GM12878 (cell line): ENCODE measurements around the gene CDON. TPM values are rescaled to one million over a fixed set of nuclear protein-coding genes. Genes with fewer than 3 reads are reported as not detected.

ENCODE experiments used
- ATAC-seq: fragments of 200-7000 bp; cut with Tn5 transposase; 3 replicates; pipeline ENCODE4 v1.9.1; 2020; ENCODE audit warnings: mild to moderate bottlenecking, moderate library complexity
- BruUV-seq: library from RNA; stranded (reverse); fragments of 400-500 nt; replicated peaks from 2 replicates; lab custom pipeline; 2021; lab: Mats Ljungman, UMichigan
- CTCF ChIA-PET: fragments of 300-600 bp; sonication (Branson Sonifier 250); formaldehyde crosslinking; extraction: SDS; loops from one replicate; lab custom pipeline; 2021; ENCODE audit warnings: inconsistent platforms; lab: Yijun Ruan, JAX
- POLR2A ChIA-PET: fragments of 350-600 bp; formaldehyde crosslinking; extraction: SDS; loops from one replicate; lab custom pipeline; 2021; ENCODE audit warnings: inconsistent platforms; lab: Charles Lee
- RAD21 ChIA-PET: fragments of 300-600 bp; sonication (Branson Sonifier 250); formaldehyde crosslinking; loops from one replicate; lab custom pipeline; 2023; ENCODE audit warnings: antibody characterized with exemption; ENCODE audit not compliant: unreplicated experiment; lab: Charles Lee
- SMC1A ChIA-PET: fragments of 300-600 bp; sonication (Branson Sonifier 250); formaldehyde crosslinking; loops from one replicate; lab custom pipeline; 2023; ENCODE audit not compliant: unreplicated experiment, uncharacterized antibody; lab: Charles Lee
- DNase-seq: peaks from one replicate; pipeline ENCODE4 v3.0.0-alpha.2; 2011; ENCODE audit warnings: low read depth, low spot score
- FAIRE-seq: peaks from 3 replicates; lab custom pipeline; 2011; peaks lifted over from hg19 to GRCh38; lab: Jason Lieb, UNC
- H2AFZ ChIP-seq: 2 replicates; pipeline ENCODE4 v1.6.0; 2011; ENCODE audit warnings: low read depth, low read length, control low read depth; ENCODE audit not compliant: control insufficient read depth
- H3K27ac ChIP-seq: 2 replicates; pipeline ENCODE4 v1.5.1; 2011; ENCODE audit warnings: control low read depth; ENCODE audit not compliant: control insufficient read depth, insufficient read depth
- H3K27me3 ChIP-seq, 2 experiments: replicated peaks in 1 of 2; 2 replicates each; pipeline versions ENCODE4 v1.6.0 to v1.6.1; 2011; ENCODE audit warnings: low read length in 1 of 2; ENCODE audit not compliant: control insufficient read depth in 2 of 2, insufficient read depth in 2 of 2
- H3K36me3 ChIP-seq, 2 experiments: 2 replicates each; pipeline ENCODE4 v1.5.1; 2011; ENCODE audit warnings: low read length in 1 of 2; ENCODE audit not compliant: control insufficient read depth in 2 of 2, insufficient read depth in 2 of 2
- H3K4me1 ChIP-seq: 2 replicates; pipeline ENCODE4 v1.6.1; 2011; ENCODE audit warnings: mild to moderate bottlenecking, low read length, moderate library complexity, mixed read lengths; ENCODE audit not compliant: control insufficient read depth, insufficient read depth
- H3K4me2 ChIP-seq: 2 replicates; pipeline ENCODE4 v1.6.0; 2011; ENCODE audit warnings: control low read depth; ENCODE audit not compliant: control insufficient read depth, insufficient read depth
- H3K4me3 ChIP-seq: fragments of 200-600 bp; sonication (generic); 2 replicates; pipeline ENCODE4 v1.5.1; 2016
- H3K79me2 ChIP-seq: 2 replicates; pipeline ENCODE4 v1.6.0; 2011; ENCODE audit warnings: low read length; ENCODE audit not compliant: control insufficient read depth, insufficient read depth
- H3K9ac ChIP-seq: 2 replicates; pipeline ENCODE4 v1.8.0; 2011; ENCODE audit warnings: low read length, control low read depth, mixed read lengths; ENCODE audit not compliant: control insufficient read depth, insufficient read depth
- H3K9me3 ChIP-seq: replicated peaks from 3 replicates; pipeline ENCODE4 v1.5.1; 2011; ENCODE audit warnings: mild to moderate bottlenecking, low read length; ENCODE audit not compliant: control insufficient read depth, insufficient read depth
- H4K20me1 ChIP-seq: 2 replicates; pipeline ENCODE4 v1.6.0; 2011; ENCODE audit not compliant: control insufficient read depth, insufficient read depth
- CBX5 ChIP-seq: sonication (generic); IDR thresholded peaks from 2 replicates; pipeline ENCODE4 v1.6.1; 2016; ENCODE audit warnings: low read depth, moderate library complexity, mild to moderate bottlenecking, inconsistent platforms
- CUX1 ChIP-seq: IDR thresholded peaks from 2 replicates; pipeline ENCODE4 v1.6.1; 2012; ENCODE audit warnings: improper control_type of control experiment, low read depth, low read length; ENCODE audit not compliant: insufficient replicate concordance
- DPF2 ChIP-seq: fragments of 450-650 bp; IDR thresholded peaks from 2 replicates; pipeline ENCODE4 v1.6.1; 2017; ENCODE audit warnings: mild to moderate bottlenecking
- EGR1 ChIP-seq, 2 experiments: IDR thresholded peaks; 1 replicate in 1 of 2; 2 replicates in 1 of 2; pipeline ENCODE4 v1.6.1; 2011 to 2012; ENCODE audit warnings: low read depth in 2 of 2, low read length in 2 of 2, borderline replicate concordance in 1 of 2, mild to moderate bottlenecking in 1 of 2, moderate library complexity in 1 of 2
- IRF5 ChIP-seq: fragments of 450-650 bp; IDR thresholded peaks from 2 replicates; pipeline ENCODE4 v1.6.1; 2017; ENCODE audit warnings: borderline replicate concordance
- JUND ChIP-seq: IDR thresholded peaks from 2 replicates; pipeline ENCODE4 v1.6.1; 2012; ENCODE audit warnings: low read depth, mild to moderate bottlenecking, low read length, improper control_type of control experiment, moderate library complexity
- NR2C2 ChIP-seq: IDR thresholded peaks from 2 replicates; pipeline ENCODE4 v1.6.1; 2011; ENCODE audit warnings: borderline replicate concordance, low read depth; ENCODE audit not compliant: control insufficient read depth, insufficient read length
- RAD21 ChIP-seq: IDR thresholded peaks from 2 replicates; pipeline ENCODE4 v1.6.1; 2011; ENCODE audit warnings: mild to moderate bottlenecking, low read depth, low read length, moderate library complexity; ENCODE audit not compliant: insufficient read depth
- RBBP5 ChIP-seq: fragments of 200-600 bp; sonication (generic); conservative IDR thresholded peaks from 2 replicates; pipeline ENCODE4 v1.6.1; 2016
- SIN3A ChIP-seq: IDR thresholded peaks from 2 replicates; pipeline ENCODE4 v1.6.1; 2012; ENCODE audit warnings: low read depth, low read length, improper control_type of control experiment
- SMAD1 ChIP-seq: fragments of 450-650 bp; IDR thresholded peaks from 2 replicates; pipeline ENCODE4 v1.6.1; 2018; ENCODE audit warnings: mild to moderate bottlenecking, low read depth; ENCODE audit not compliant: partially characterized antibody
- SPI1 ChIP-seq: IDR thresholded peaks from 2 replicates; pipeline ENCODE4 v1.6.1; 2011; ENCODE audit warnings: low read depth, mild to moderate bottlenecking, low read length, moderate library complexity, borderline replicate concordance; ENCODE audit not compliant: insufficient read depth
- YY1 ChIP-seq: IDR thresholded peaks from 2 replicates; pipeline ENCODE4 v1.6.1; 2011; ENCODE audit warnings: low read depth, mild to moderate bottlenecking, low read length
- WGBS: methylation state at CpG from one replicate; pipeline ENCODE4 v1.1.6; 2016; ENCODE audit warnings: low lambda C conversion rate; ENCODE audit not compliant: insufficient replicate concordance, insufficient coverage; ENCODE audit errors: missing lambda C conversion rate; 5-methylcytosine and 5-hydroxymethylcytosine counted together
- in situ Hi-C: fragments of 300-500 bp; cut with MboI; formaldehyde crosslinking; loops from 9 replicates; pipeline ENCODE4 v1.14.3; 2018; ENCODE audit warnings: mixed read lengths
- intact Hi-C: fragments of 100-400 bp; cut with micrococcal nuclease; formaldehyde crosslinking; loops from one replicate; pipeline ENCODE4 v1.14.2; 2022; ENCODE audit not compliant: unreplicated experiment
- polyA plus RNA-seq, 11 experiments: library from polyadenylated mRNA; depleted of rRNA in 4 of 11; unstranded in 6 of 11; stranded (reverse) in 5 of 11; fragments of >200 nt; fragmentation: Nextera tagmentation in 4 of 11; fragmentation: Illumina TruSeq in 1 of 11; extraction: Ambion mirVana in 4 of 11; extraction: Trizol in 1 of 11; gene quantifications; 1 replicate in 1 of 11; 2 replicates in 10 of 11; pipeline versions ENCODE4 v1.2.1 to v1.2.3, GENCODE V29; 2011 to 2016; ENCODE audit warnings: inconsistent platforms in 2 of 11, missing spikeins in 2 of 11, low read depth in 1 of 11
- total RNA-seq, 4 experiments: library from RNA; depleted of rRNA in 3 of 4; stranded (reverse); fragments of >200 nt in 3 of 4; fragmentation: Illumina TruSeq in 1 of 4; extraction: Trizol in 1 of 4; gene quantifications; 2 replicates each; pipeline versions ENCODE4 v1.2.1 to v1.2.3, GENCODE V29; 2013 to 2021

Gene CDON
- total and polyA plus RNA-seq, 10 of the 15 experiments (the other 5 are each of a cell fraction or from before 2014, with no cell fraction given): 0.07 to 4.2 (median 0.36) TPM

GRCh38 chr11:125932301-125932700 is 130.4 kb downstream of the CDON start (continued):
- no peak for TF ChIP-seq NR2C2
- TF ChIP-seq SPI1: no peak

- intact Hi-C loops: no loop called here
- RAD21 ChIA-PET: interaction anchor here (0.6 to 1.3 kb wide), 3 partner anchors 95 to 262 kb away, joined by 3 to 5 read pairs (median 3); no protein-coding TSS in a partner anchor
Measured at GRCh38 chr11:125931668-125932067, 131.0 kb downstream of the CDON start.

More at GRCh38 chr11:125931668-125932067, 131.0 kb downstream of the CDON start:
- ChIA-PET SMC1A (interaction anchor here (0.8 to 2.7 kb wide), 3 partner anchors 9 to 262 kb away, joined by 3 to 10 read pairs (median 3); no protein-coding TSS in a partner anchor), POLR2A (interaction anchor here (0.6 kb wide), 1 partner anchor 130 kb away, joined by 3 read pairs; no protein-coding TSS in a partner anchor), CTCF (interaction anchor here (0.6 to 1.9 kb wide), 4 partner anchors 10 to 262 kb away, joined by 3 to 11 read pairs (median 6); no protein-coding TSS in a partner anchor)
- Histone ChIP-seq H2AFZ (no peak overlapping the region), H3K4me1 (no peaks in the 10 kb centered on the region), H3K27ac (no peak overlapping the region), H3K27me3 (no peaks in the 10 kb centered on the region; a peak in 1 of 4 replicates), H3K9ac (no peak overlapping the region), H3K79me2 (no peaks in the 10 kb centered on the region), H3K9me3 (no peaks in the 10 kb centered on the region), H3K36me3 (no peaks in the 10 kb centered on the region), H3K4me3 (no peak overlapping the region), H4K20me1 (no peaks in the 10 kb centered on the region), H3K4me2 (no peak overlapping the region)
- DNase-seq (no peak), FAIRE-seq (no peak), ATAC-seq (no peak)
- no TSS peak for BruUV-seq
- TF ChIP-seq EGR1 (IDR thresholded peaks at IDR 0.05; ENCODE audit: borderline replicate concordance in 1 of 2, low read depth in 2 of 2, low read length in 2 of 2) (no peak), CUX1 (no peak), SMAD1 (no peak), CBX5 (no peak), JUND (no peak), SIN3A (no peak), YY1 (no peak), RAD21 (no peak), IRF5 (no peak), DPF2 (no peak), RBBP5 (no peak)
- 23% methylated on average over 6 of the region's 6 CpGs for WGBS
- in situ Hi-C loops: no loop called here
